Stimulated activated CD8-positive, alpha-beta memory T cell treated with anti-CD3 and anti-CD28 coated beads, Interleukin-15, amount 100 ng/mL, for 1 hour (primary cell): ENCODE measurements around the gene DYTN.
"Not testable (repeated sequence)": the region's sequence is repeated elsewhere in the genome, so short reads cannot be mapped to it uniquely, and the experiment has no call there.

Experiments
- DNase-seq: peaks from one replicate; pipeline ENCODE4 v3.0.0-alpha.2; 2020; ENCODE audit warnings: low read depth

DYTN gene

GRCh38 chr2:206718296-206718695 is at the start of gene DYTN:
Gene DYTN, minus strand, starts transcription at chr2:206718396. Its CDS starts 117 bp downstream, at chr2:206718279.
- DNase-seq, result no peak

GRCh38 chr2:206766057-206766930 is 48.1 kb upstream of the DYTN start:
- no peak for DNase-seq

- DNase-seq, result peak; percentile 56
Measured at GRCh38 chr2:206765242-206766056, 47.3 kb upstream of the DYTN start, which contains the start of the genes FASTKD2 and MDH1B. Gene FASTKD2, plus strand, starts transcription at chr2:206765606. Its CDS starts 1,088 bp downstream, at chr2:206766694. Gene MDH1B, minus strand, starts transcription at chr2:206765328. Its CDS starts 57 bp downstream, at chr2:206765271.

GRCh38 chr2:206764673-206765241 is 46.6 kb upstream of the DYTN start:
- DNase-seq, result no peak

- DNase-seq, result no peak
Measured at GRCh38 chr2:206756816-206757215, 38.6 kb upstream of the DYTN start.

- DNase-seq, result no peak
Measured at GRCh38 chr2:206740800-206741199, 22.6 kb upstream of the DYTN start.

GRCh38 chr2:206739271-206739670 is 21.1 kb upstream of the DYTN start:
- no peak for DNase-seq

GRCh38 chr2:206736935-206737334 is 18.7 kb upstream of the DYTN start:
- DNase-seq, result no peak

- DNase-seq, result no peak
Measured at GRCh38 chr2:206733341-206733740, 15.1 kb upstream of the DYTN start.

- DNase-seq, result no peak
Measured at GRCh38 chr2:206728277-206729199, 10.3 kb upstream of the DYTN start.

GRCh38 chr2:206727287-206727686 is 9.1 kb upstream of the DYTN start:
- DNase-seq, result no peak

- no peak for DNase-seq
Measured at GRCh38 chr2:206723288-206723687, 5.1 kb upstream of the DYTN start.

GRCh38 chr2:206721256-206721920 is 3.2 kb upstream of the DYTN start:
- DNase-seq, result no peak

GRCh38 chr2:206716623-206717022 is 1.6 kb downstream of the DYTN start:
- no peak for DNase-seq

- not testable (repeated sequence) for DNase-seq
Measured at GRCh38 chr2:206715183-206715582, 3.0 kb downstream of the DYTN start.

- DNase-seq, result no peak
Measured at GRCh38 chr2:206713746-206714145, 4.5 kb downstream of the DYTN start.

GRCh38 chr2:206708286-206708685 is 9.9 kb downstream of the DYTN start:
- DNase-seq, result no peak

- DNase-seq, result no peak
Measured at GRCh38 chr2:206707164-206707701, 11.0 kb downstream of the DYTN start.

GRCh38 chr2:206701952-206702605 is 16.1 kb downstream of the DYTN start:
- DNase-seq, result no peak

GRCh38 chr2:206700156-206700555 is 18.0 kb downstream of the DYTN start:
- no peak for DNase-seq
